ENCODE data around the gene ARMC12. TPM values are rescaled to one million over a fixed set of nuclear protein-coding genes. Genes with fewer than 3 reads are reported as not detected.

Gene ARMC12
- total and polyA plus RNA-seq, 2 of the 13 experiments (the other 11 are each of a cell fraction or from before 2014, with no cell fraction given): 1.3 TPM; not detected in 1

DNA sequence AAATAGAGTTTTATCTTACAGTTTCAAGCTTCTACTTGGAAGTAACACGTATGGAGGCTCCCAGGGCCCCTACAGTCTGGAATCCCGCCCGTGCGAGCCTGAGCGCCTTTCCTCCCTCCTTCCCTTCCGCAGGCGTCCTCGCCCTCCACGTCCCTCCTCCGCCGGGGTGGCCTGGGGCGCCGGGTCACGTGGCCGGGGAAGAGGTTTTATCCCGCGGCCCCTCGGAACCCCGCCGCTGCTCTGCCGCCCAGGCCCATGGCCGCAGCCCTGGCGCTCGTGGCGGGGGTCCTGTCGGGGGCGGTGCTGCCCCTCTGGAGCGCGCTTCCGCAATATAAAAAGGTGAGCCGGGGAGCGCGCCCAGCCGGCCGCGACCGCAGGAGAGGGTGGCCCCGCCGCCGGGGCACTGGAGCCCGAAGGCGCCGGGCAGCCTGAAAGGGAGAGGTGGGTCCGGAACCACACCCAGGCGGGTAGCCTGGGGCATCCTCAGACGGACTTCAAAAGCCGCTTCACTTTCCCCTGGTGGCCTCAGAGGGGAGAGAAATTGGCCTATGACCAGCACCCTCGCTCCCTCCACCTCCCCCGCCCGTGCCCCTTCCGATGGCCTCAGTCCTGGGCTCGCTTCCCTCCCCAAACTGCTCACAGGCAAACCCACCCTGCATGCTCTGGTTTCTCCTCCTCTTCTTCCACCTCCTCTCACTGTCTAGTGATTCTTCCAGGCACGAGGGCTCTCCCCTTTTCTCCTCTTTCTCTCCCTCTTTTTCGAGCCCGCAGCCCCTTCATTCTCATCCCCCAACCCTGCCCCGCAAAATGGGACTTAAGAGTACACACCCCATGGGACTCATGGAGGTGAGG is 39.8 kb downstream of the ARMC12 start, which contains the start of gene CLPSL2 (continued):
- TF ChIP-seq, protein P1, sequence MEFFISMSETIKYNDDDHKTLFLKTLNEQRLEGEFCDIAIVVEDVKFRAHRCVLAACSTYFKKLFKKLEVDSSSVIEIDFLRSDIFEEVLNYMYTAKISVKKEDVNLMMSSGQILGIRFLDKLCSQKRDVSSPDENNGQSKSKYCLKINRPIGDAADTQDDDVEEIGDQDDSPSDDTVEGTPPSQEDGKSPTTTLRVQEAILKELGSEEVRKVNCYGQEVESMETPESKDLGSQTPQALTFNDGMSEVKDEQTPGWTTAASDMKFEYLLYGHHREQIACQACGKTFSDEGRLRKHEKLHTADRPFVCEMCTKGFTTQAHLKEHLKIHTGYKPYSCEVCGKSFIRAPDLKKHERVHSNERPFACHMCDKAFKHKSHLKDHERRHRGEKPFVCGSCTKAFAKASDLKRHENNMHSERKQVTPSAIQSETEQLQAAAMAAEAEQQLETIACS (CRISPR knock-in tag; IDR thresholded peaks at IDR 0.05): peak; percentile 44; the same call in 1 of the 2 replicates
- TF ChIP-seq, protein P2, sequence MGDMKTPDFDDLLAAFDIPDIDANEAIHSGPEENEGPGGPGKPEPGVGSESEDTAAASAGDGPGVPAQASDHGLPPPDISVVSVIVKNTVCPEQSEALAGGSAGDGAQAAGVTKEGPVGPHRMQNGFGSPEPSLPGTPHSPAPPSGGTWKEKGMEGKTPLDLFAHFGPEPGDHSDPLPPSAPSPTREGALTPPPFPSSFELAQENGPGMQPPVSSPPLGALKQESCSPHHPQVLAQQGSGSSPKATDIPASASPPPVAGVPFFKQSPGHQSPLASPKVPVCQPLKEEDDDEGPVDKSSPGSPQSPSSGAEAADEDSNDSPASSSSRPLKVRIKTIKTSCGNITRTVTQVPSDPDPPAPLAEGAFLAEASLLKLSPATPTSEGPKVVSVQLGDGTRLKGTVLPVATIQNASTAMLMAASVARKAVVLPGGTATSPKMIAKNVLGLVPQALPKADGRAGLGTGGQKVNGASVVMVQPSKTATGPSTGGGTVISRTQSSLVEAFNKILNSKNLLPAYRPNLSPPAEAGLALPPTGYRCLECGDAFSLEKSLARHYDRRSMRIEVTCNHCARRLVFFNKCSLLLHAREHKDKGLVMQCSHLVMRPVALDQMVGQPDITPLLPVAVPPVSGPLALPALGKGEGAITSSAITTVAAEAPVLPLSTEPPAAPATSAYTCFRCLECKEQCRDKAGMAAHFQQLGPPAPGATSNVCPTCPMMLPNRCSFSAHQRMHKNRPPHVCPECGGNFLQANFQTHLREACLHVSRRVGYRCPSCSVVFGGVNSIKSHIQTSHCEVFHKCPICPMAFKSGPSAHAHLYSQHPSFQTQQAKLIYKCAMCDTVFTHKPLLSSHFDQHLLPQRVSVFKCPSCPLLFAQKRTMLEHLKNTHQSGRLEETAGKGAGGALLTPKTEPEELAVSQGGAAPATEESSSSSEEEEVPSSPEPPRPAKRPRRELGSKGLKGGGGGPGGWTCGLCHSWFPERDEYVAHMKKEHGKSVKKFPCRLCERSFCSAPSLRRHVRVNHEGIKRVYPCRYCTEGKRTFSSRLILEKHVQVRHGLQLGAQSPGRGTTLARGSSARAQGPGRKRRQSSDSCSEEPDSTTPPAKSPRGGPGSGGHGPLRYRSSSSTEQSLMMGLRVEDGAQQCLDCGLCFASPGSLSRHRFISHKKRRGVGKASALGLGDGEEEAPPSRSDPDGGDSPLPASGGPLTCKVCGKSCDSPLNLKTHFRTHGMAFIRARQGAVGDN (CRISPR knock-in tag; IDR thresholded peaks at IDR 0.05): peak; percentile 78
- TF ChIP-seq, protein P3, sequence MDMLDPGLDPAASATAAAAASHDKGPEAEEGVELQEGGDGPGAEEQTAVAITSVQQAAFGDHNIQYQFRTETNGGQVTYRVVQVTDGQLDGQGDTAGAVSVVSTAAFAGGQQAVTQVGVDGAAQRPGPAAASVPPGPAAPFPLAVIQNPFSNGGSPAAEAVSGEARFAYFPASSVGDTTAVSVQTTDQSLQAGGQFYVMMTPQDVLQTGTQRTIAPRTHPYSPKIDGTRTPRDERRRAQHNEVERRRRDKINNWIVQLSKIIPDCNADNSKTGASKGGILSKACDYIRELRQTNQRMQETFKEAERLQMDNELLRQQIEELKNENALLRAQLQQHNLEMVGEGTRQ (IDR thresholded peaks at IDR 0.05; ENCODE audit: low read depth, low read length): no peak
- TF ChIP-seq, protein P3 (CRISPR knock-in tag; IDR thresholded peaks at IDR 0.05; ENCODE audit: borderline replicate concordance): peak; percentile 55; the same call in 1 of the 2 replicates
- TF ChIP-seq YEATS2 (CRISPR knock-in tag; IDR thresholded peaks at IDR 0.05; ENCODE audit: borderline replicate concordance) (no peak), SRY (CRISPR knock-in tag; IDR thresholded peaks at IDR 0.05) (no peak), NCOR1 (IDR thresholded peaks at IDR 0.05; ENCODE audit: borderline replicate concordance, low read length) (no peak), NFKB2 (CRISPR knock-in tag; IDR thresholded peaks at IDR 0.05; ENCODE audit: borderline replicate concordance) (no peak; the same call in 1 of the 2 replicates), HOXD1 (CRISPR knock-in tag; IDR thresholded peaks at IDR 0.05) (no peak)
- TF ChIP-seq, protein P4, sequence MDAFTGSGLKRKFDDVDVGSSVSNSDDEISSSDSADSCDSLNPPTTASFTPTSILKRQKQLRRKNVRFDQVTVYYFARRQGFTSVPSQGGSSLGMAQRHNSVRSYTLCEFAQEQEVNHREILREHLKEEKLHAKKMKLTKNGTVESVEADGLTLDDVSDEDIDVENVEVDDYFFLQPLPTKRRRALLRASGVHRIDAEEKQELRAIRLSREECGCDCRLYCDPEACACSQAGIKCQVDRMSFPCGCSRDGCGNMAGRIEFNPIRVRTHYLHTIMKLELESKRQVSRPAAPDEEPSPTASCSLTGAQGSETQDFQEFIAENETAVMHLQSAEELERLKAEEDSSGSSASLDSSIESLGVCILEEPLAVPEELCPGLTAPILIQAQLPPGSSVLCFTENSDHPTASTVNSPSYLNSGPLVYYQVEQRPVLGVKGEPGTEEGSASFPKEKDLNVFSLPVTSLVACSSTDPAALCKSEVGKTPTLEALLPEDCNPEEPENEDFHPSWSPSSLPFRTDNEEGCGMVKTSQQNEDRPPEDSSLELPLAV (CRISPR knock-in tag; conservative IDR thresholded peaks at IDR 0.05; ENCODE audit: low read depth): no peak
- TF ChIP-seq, protein P5, sequence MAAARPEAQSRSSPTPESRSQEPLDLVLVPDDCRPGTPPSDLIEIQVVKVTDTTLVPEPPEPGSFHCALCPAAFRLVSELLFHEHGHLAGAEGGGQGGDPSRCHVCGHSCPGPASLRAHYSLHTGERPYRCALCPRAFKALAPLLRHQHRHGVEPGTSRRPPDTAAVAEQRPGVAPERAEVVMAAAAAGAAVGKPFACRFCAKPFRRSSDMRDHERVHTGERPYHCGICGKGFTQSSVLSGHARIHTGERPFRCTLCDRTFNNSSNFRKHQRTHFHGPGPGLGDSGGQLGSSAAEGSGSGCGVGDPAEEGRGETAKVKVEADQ (CRISPR knock-in tag; IDR thresholded peaks at IDR 0.05; ENCODE audit: borderline replicate concordance): no peak
- TF ChIP-seq, protein P6, sequence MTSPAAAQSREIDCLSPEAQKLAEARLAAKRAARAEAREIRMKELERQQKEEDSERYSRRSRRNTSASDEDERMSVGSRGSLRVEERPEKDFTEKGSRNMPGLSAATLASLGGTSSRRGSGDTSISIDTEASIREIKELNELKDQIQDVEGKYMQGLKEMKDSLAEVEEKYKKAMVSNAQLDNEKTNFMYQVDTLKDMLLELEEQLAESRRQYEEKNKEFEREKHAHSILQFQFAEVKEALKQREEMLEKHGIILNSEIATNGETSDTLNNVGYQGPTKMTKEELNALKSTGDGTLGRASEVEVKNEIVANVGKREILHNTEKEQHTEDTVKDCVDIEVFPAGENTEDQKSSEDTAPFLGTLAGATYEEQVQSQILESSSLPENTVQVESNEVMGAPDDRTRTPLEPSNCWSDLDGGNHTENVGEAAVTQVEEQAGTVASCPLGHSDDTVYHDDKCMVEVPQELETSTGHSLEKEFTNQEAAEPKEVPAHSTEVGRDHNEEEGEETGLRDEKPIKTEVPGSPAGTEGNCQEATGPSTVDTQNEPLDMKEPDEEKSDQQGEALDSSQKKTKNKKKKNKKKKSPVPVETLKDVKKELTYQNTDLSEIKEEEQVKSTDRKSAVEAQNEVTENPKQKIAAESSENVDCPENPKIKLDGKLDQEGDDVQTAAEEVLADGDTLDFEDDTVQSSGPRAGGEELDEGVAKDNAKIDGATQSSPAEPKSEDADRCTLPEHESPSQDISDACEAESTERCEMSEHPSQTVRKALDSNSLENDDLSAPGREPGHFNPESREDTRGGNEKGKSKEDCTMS (CRISPR knock-in tag; conservative IDR thresholded peaks at IDR 0.05): no peak

All from HepG2 (cell line).